CD14-positive monocyte (primary cell): ENCODE results near the gene DNAL1. TPM values are rescaled to one million over a fixed set of nuclear protein-coding genes. Genes with fewer than 3 reads are reported as not detected.

Experiments used
- DNase-seq, 3 donors: peaks; one replicate each; pipeline ENCODE4 v3.0.0-alpha.2; 2011 to 2022
- H2AFZ ChIP-seq: 2 replicates; pipeline ENCODE4 v1.6.0; 2012; ENCODE audit warnings: mild to moderate bottlenecking, low read depth, low read length, inconsistent platforms; ENCODE audit not compliant: insufficient read depth, poor library complexity, severe bottlenecking
- H3K27ac ChIP-seq, 2 donors: 1 replicate in 1 of 2; 2 replicates in 1 of 2; pipeline ENCODE4 v1.5.1; 2012 to 2013; ENCODE audit warnings: low read length in 2 of 2, control low read depth in 1 of 2, inconsistent platforms in 1 of 2, low read depth in 1 of 2, mild to moderate bottlenecking in 1 of 2
- H3K27me3 ChIP-seq, 2 donors: one replicate each; pipeline versions ENCODE4 v1.6.0 to v1.6.1; 2011 to 2013; ENCODE audit warnings: low read length in 2 of 2; ENCODE audit not compliant: control insufficient read depth in 2 of 2, insufficient read depth in 2 of 2
- H3K36me3 ChIP-seq, 2 donors: replicated peaks in 1 of 2; 1 replicate in 1 of 2; 2 replicates in 1 of 2; pipeline versions ENCODE4 v1.5.1 to v1.6.1; 2012 to 2013; ENCODE audit warnings: low read length in 2 of 2, control low read depth in 1 of 2, inconsistent platforms in 1 of 2, mild to moderate bottlenecking in 1 of 2; ENCODE audit not compliant: insufficient read depth in 2 of 2, control insufficient read depth in 1 of 2
- H3K4me1 ChIP-seq, 2 donors: 1 replicate in 1 of 2; 2 replicates in 1 of 2; pipeline versions ENCODE4 v1.5.1 to v1.6.1; 2012 to 2013; ENCODE audit warnings: low read length in 2 of 2, control low read depth in 1 of 2, inconsistent platforms in 1 of 2, mild to moderate bottlenecking in 1 of 2, moderate library complexity in 1 of 2; ENCODE audit not compliant: insufficient read depth in 2 of 2, control insufficient read depth in 1 of 2
- H3K4me2 ChIP-seq: replicated peaks from 2 replicates; pipeline ENCODE3; 2012; ENCODE audit warnings: low read length, moderate library complexity, mild to moderate bottlenecking; ENCODE audit not compliant: poor library complexity, severe bottlenecking; ENCODE audit errors: extremely low read depth
- H3K4me3 ChIP-seq, 3 experiments: fragments of 200-600 bp in 1 of 3; sonication (generic) in 1 of 3; replicated peaks in 1 of 3; 1 replicate in 2 of 3; 2 replicates in 1 of 3; pipeline ENCODE4 v1.5.1; 2011 to 2013; ENCODE audit warnings: low read length in 3 of 3, mild to moderate bottlenecking in 3 of 3, control low read depth in 2 of 3, low read depth in 2 of 3, inconsistent platforms in 1 of 3, moderate library complexity in 1 of 3
- H3K79me2 ChIP-seq: 2 replicates; pipeline ENCODE4 v1.6.0; 2012; ENCODE audit warnings: mild to moderate bottlenecking, control low read depth, inconsistent platforms, low read length, moderate library complexity; ENCODE audit not compliant: insufficient read depth
- H3K9ac ChIP-seq: 2 replicates; pipeline ENCODE4 v1.6.0; 2017; ENCODE audit warnings: low read length, mild to moderate bottlenecking; ENCODE audit not compliant: insufficient read depth, poor library complexity, severe bottlenecking
- H3K9me3 ChIP-seq, 2 donors: replicated peaks in 1 of 2; 1 replicate in 1 of 2; 2 replicates in 1 of 2; pipeline versions ENCODE4 v1.5.1 to v1.6.1; 2012 to 2013; ENCODE audit warnings: low read length in 2 of 2, control low read depth in 1 of 2; ENCODE audit not compliant: control insufficient read depth in 1 of 2, insufficient read depth in 1 of 2
- H4K20me1 ChIP-seq: 2 replicates; pipeline ENCODE4 v1.6.0; 2012; ENCODE audit warnings: mild to moderate bottlenecking, low read length, control low read depth, moderate library complexity; ENCODE audit not compliant: insufficient read depth
- H3K27ac Mint-ChIP-seq, 7 donors: one replicate each; pipeline ENCODE4 v1.8.0; 2020; ENCODE audit warnings: mild to moderate bottlenecking in 7 of 7, mixed read lengths in 7 of 7, moderate library complexity in 6 of 7, inconsistent platforms in 2 of 7
- H3K27me3 Mint-ChIP-seq, 3 donors: one replicate each; pipeline ENCODE4 v1.8.0; 2021 to 2022; ENCODE audit warnings: low read depth in 3 of 3, mild to moderate bottlenecking in 3 of 3, mixed read lengths in 3 of 3, moderate library complexity in 3 of 3, inconsistent platforms in 1 of 3
- H3K36me3 Mint-ChIP-seq, 2 donors: one replicate each; pipeline ENCODE4 v1.8.0; 2020; ENCODE audit warnings: mixed read lengths in 2 of 2, inconsistent platforms in 1 of 2, mild to moderate bottlenecking in 1 of 2
- H3K4me1 Mint-ChIP-seq: one replicate; pipeline ENCODE4 v1.8.0; 2020; ENCODE audit warnings: mild to moderate bottlenecking, mixed read lengths
- H3K4me3 Mint-ChIP-seq, 2 donors: one replicate each; pipeline ENCODE4 v1.8.0; 2020; ENCODE audit warnings: mild to moderate bottlenecking in 2 of 2, mixed read lengths in 2 of 2, moderate library complexity in 1 of 2
- H3K9me3 Mint-ChIP-seq, 7 donors: one replicate each; pipeline ENCODE4 v1.8.0; 2020 to 2022; ENCODE audit warnings: mixed read lengths in 7 of 7, mild to moderate bottlenecking in 6 of 7, moderate library complexity in 6 of 7, inconsistent platforms in 2 of 7
- WGBS: methylation state at CpG from one replicate; pipeline ENCODE4 v1.1.5; 2013; ENCODE audit warnings: missing lambda C conversion rate; ENCODE audit not compliant: insufficient coverage; 5-methylcytosine and 5-hydroxymethylcytosine counted together
- intact Hi-C, 2 donors: fragments of 100-400 bp; cut with micrococcal nuclease; formaldehyde crosslinking; loops; one replicate each; pipeline versions ENCODE4 v1.15.0 to v1.15.1; 2023
- polyA plus RNA-seq, 3 donors: library from polyadenylated mRNA; depleted of rRNA in 1 of 3; unstranded in 2 of 3; stranded (reverse) in 1 of 3; fragments of 300-500 nt in 2 of 3; fragments of >200 nt in 1 of 3; fragmentation: Illumina TruSeq in 2 of 3; gene quantifications; 1 replicate in 2 of 3; 2 replicates in 1 of 3; pipeline ENCODE4 v1.2.3, GENCODE V29; 2012 to 2021
- TF ChIP-seq, protein P1 (sequence below): fragments of 200-600 bp; IDR thresholded peaks from one replicate; pipeline ENCODE4 v1.8.0; 2022; ENCODE audit warnings: antibody characterized with exemption, mild to moderate bottlenecking

DNAL1 gene
- polyA plus RNA-seq, 3 donors, result 0.68 to 3.4 (median 2.0) TPM

DNA sequence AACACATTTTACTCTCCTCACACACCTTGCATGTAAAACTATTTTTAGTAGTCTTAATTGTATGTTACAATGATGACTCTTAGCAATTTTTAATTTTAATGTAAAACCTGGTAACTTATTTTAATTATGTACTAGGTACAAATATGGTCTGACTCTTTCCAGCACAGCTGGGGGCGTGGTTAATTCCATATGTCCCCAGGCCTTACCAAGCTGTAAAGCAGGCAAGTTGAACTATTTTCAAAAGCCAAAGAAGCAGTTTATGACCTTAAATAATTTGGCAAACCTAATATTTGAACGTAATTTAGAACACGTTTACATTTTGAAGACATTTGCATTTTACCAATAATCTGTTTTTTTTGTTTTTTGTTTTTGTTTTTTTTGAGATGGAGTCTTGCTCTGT lies 41.8 kb upstream of the DNAL1 start:
- H3K36me3 ChIP-seq, result no peaks in the 10 kb centered on the region
- H3K9ac ChIP-seq, result no peak overlapping the region
- Mint-ChIP-seq H3K36me3 (no peaks in the 10 kb centered on the region), H3K4me3 (no peak overlapping the region), H3K9me3 (peaks cover 0 to 5% (median 1%) of the 10 kb centered on the region in 7 donors), H3K4me1 (no peaks in the 10 kb centered on the region), H3K27me3 (peaks cover 2 to 5% (median 2%) of the 10 kb centered on the region in 3 donors), H3K27ac (no peak overlapping the region)
- H3K27ac ChIP-seq, result no peak overlapping the region
- intact Hi-C loops, result no loop called here
- TF ChIP-seq, protein P1, sequence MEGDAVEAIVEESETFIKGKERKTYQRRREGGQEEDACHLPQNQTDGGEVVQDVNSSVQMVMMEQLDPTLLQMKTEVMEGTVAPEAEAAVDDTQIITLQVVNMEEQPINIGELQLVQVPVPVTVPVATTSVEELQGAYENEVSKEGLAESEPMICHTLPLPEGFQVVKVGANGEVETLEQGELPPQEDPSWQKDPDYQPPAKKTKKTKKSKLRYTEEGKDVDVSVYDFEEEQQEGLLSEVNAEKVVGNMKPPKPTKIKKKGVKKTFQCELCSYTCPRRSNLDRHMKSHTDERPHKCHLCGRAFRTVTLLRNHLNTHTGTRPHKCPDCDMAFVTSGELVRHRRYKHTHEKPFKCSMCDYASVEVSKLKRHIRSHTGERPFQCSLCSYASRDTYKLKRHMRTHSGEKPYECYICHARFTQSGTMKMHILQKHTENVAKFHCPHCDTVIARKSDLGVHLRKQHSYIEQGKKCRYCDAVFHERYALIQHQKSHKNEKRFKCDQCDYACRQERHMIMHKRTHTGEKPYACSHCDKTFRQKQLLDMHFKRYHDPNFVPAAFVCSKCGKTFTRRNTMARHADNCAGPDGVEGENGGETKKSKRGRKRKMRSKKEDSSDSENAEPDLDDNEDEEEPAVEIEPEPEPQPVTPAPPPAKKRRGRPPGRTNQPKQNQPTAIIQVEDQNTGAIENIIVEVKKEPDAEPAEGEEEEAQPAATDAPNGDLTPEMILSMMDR, result no peak
- no peaks in the 10 kb centered on the region for H3K4me1 ChIP-seq
- H3K4me2 ChIP-seq, result no peak overlapping the region
- H3K79me2 ChIP-seq, result no peaks in the 10 kb centered on the region
- H3K9me3 ChIP-seq, result no peaks in the 10 kb centered on the region
- H3K4me3 ChIP-seq, result no peak overlapping the region
- DNase-seq, result no peak
- no peak overlapping the region for H2AFZ ChIP-seq
- no peaks in the 10 kb centered on the region for H4K20me1 ChIP-seq
- H3K27me3 ChIP-seq, result no peaks in the 10 kb centered on the region
- WGBS, result 100% methylated on average over 1 of the region's 3 CpGs

DNA sequence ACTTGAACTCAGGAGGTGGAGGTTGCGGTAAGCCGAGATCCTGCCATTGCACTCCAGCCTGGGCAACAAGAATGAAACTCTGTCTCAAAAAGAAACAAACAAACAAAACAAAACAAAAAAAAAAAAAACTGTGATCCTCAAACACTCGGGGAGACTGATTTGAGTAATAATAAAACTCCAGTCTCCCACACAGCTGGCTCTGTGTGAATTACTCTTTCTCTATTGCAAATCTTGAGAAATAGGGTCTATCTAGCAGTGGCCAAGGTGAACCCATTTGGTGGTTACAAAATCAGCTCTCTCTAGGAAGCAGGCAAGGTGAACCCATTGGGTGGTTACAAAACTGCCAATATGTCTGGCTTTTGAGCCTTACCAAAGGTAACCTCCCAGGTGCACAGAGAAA lies 38.5 kb upstream of the DNAL1 start:
- H3K36me3 ChIP-seq, result no peaks in the 10 kb centered on the region
- Mint-ChIP-seq H3K9me3 (peaks cover 0 to 8% (median 1%) of the 10 kb centered on the region in 7 donors), H3K4me3 (no peak overlapping the region), H3K4me1 (no peaks in the 10 kb centered on the region), H3K27ac (no peak overlapping the region), H3K36me3 (no peaks in the 10 kb centered on the region), H3K27me3 (peaks cover under 1 to 7% (median 5%) of the 10 kb centered on the region in 3 donors)
- H3K9ac ChIP-seq, result no peak overlapping the region
- H3K4me2 ChIP-seq, result no peak overlapping the region
- H3K27ac ChIP-seq, result no peak overlapping the region
- H3K79me2 ChIP-seq, result no peaks in the 10 kb centered on the region
- TF ChIP-seq, protein P1, result no peak
- H3K4me3 ChIP-seq, result no peak overlapping the region
- H2AFZ ChIP-seq, result no peak overlapping the region
- H4K20me1 ChIP-seq, result no peaks in the 10 kb centered on the region
- DNase-seq, result no peak
- intact Hi-C loops, result no loop called here
- H3K4me1 ChIP-seq, result no peaks in the 10 kb centered on the region
- H3K27me3 ChIP-seq, result no peaks in the 10 kb centered on the region
- H3K9me3 ChIP-seq, result no peaks in the 10 kb centered on the region
- WGBS, result no CpG with 5 or more reads among the region's 3 CpGs
